Measurements from ENCODE around the gene CDC26.

Gene CDC26

DNA sequence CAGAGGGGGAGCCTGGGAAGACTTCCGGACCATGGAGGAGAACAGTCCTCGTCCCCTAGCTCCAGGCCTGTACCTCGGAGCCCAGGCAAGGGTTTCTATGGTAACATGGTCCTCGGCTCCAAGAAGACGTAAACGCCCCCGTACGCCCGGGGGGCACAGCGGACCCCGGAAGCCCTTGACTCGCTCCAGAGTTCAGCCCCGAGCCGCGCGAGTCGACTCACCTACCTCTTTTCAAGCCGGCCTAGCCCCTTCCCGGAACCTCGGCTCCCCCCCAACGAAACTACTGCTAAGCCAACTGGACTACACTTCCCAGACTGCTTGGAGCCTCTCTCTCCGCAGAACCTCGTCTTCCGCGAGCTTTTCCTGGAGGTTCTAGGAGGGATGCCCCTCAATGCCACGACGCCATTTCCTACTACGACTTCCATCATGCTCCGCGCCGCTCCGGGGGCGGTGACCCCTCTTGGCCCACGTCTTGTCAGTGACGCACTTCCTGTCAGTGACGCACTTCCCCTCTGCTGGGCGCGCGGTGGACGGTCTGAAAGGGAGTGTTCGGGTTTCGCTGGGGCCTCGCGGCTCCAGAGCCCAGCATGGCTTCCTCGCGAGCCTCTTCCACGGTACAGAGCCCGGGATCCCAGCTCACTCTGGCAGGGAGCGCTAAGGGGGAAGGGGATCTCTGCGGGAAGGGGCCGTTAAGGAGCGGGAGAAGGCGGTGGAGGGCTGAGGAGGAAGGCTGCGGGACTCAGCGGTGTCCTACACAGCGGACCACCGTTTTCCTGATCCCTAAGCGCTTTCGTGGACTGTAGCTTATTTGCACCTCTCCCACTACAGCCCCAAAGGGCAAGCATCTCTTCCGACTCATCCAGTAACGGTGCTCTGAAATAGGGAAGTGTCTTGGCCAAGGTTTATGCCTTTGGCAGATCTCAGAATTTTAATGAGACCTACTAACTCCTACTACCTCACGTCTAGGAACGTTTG lies at the start of gene CDC26, which contains the start of gene PRPF4:
Gene CDC26 (minus strand): TSS at position 416 of the 975 bp plus-strand sequence. CDS start 3,065 bp downstream, outside the sequence.
Gene PRPF4 (plus strand): TSS at position 502 of the 975 bp plus-strand sequence. CDS start 86 bp downstream, at position 588.
- H3K4me3 ChIP-seq (ENCODE audit: control insufficient read depth, low read depth, low read length): peak within 1 kb of the TSS; percentile 98
- DNase-seq (ENCODE audit: low read depth): peak; percentile 98
- TF ChIP-seq CTCF (conservative IDR thresholded peaks at IDR 0.05; ENCODE audit: control insufficient read depth, insufficient read depth, low read depth, low read length): no peak

- no peak for DNase-seq (ENCODE audit: low read depth)
- no peak overlapping the region for H3K4me3 ChIP-seq (ENCODE audit: control insufficient read depth, low read depth, low read length)
- TF ChIP-seq CTCF (conservative IDR thresholded peaks at IDR 0.05; ENCODE audit: control insufficient read depth, insufficient read depth, low read depth, low read length): no peak
These were observed 47.3 kb upstream of the CDC26 start for GRCh38 chr9:113322671-113323070.

DNA sequence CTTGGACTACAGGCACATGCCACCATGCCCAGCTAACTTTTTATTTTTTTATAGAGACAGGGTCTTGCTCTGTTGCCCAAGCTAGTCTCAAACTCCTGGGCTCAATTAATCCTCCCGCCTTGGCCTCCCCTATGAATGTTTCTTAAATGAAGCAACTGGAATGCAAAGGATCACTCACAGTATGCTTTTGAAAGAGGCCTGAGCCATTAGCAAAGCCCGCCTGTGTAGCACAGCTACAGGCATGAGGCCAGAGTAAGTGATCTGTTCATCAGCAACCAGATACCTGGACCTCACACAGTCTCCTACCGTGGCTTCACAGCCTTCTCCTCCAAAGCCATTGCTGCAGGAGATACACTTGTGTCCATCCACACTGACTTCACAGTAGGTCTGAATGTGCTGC lies 44.7 kb upstream of the CDC26 start:
- no peak overlapping the region for H3K4me3 ChIP-seq (ENCODE audit: control insufficient read depth, low read depth, low read length)
- DNase-seq (ENCODE audit: low read depth): no peak
- no peak for TF ChIP-seq CTCF (conservative IDR thresholded peaks at IDR 0.05; ENCODE audit: control insufficient read depth, insufficient read depth, low read depth, low read length)

GRCh38 chr9:113319054-113319453 lies 43.7 kb upstream of the CDC26 start:
- TF ChIP-seq CTCF (conservative IDR thresholded peaks at IDR 0.05; ENCODE audit: control insufficient read depth, insufficient read depth, low read depth, low read length): no peak
- DNase-seq (ENCODE audit: low read depth): no peak
- H3K4me3 ChIP-seq (ENCODE audit: control insufficient read depth, low read depth, low read length): no peak overlapping the region

DNA sequence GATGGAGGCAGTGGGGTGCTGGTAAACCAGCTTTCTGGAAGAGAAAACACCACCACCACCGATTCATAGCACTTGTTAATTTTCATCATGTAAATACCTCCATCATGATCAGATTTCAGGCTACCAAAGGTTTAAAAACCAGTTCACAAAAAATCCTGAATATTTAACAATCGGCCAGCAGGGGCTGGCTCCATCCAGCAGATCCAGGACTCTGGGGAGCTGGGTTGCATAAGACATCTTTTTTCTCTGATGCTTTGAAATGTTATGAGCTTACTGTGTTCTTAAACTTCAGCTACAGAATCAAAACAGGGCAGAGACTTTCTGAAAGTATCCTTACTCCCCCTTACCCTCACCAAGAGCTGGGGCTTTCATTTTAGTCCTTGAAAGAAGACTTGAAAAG lies 42.4 kb upstream of the CDC26 start:
- no peak overlapping the region for H3K4me3 ChIP-seq (ENCODE audit: control insufficient read depth, low read depth, low read length)
- DNase-seq (ENCODE audit: low read depth): peak; percentile 40
- peak; percentile 36 for TF ChIP-seq CTCF (conservative IDR thresholded peaks at IDR 0.05; ENCODE audit: control insufficient read depth, insufficient read depth, low read depth, low read length)

DNA sequence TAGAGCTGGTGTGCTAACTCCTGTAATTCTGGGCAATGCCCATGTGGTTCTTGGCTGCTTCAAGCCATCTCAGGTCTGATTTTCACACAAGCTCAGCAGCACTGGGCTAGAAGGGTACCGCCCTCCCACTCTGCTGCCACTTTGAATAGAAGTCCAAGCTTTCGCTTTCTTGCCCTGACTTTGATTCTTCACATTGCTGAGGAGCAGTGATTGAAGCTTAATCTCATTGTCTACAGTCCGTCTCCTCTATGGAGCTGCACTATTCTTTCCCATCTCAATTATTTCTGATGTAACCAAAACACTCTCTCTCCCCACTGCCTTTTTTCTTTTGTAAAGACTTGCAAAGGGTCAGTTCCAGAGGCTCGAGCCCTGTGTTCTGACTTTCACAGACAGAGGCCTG lies 40.7 kb upstream of the CDC26 start:
- DNase-seq (ENCODE audit: low read depth): no peak
- no peak for TF ChIP-seq CTCF (conservative IDR thresholded peaks at IDR 0.05; ENCODE audit: control insufficient read depth, insufficient read depth, low read depth, low read length)
- no peak overlapping the region for H3K4me3 ChIP-seq (ENCODE audit: control insufficient read depth, low read depth, low read length)
